RCC 7860 (cell line): ENCODE data around the gene SMIM8.

Source experiments
- DNase-seq: peaks from one replicate; pipeline ENCODE4 v3.0.0-alpha.2; 2015; ENCODE audit warnings: low spot score
- FAIRE-seq: peaks from 2 replicates; lab custom pipeline; 2012; peaks lifted over from hg19 to GRCh38; lab: Jason Lieb, UNC

Gene SMIM8

GRCh38 chr6:87382861-87383260, 60.5 kb downstream of the SMIM8 start:
- no peak for FAIRE-seq
- DNase-seq: no peak

- no peak for DNase-seq
- FAIRE-seq: no peak
These were observed 61.6 kb downstream of the SMIM8 start for GRCh38 chr6:87384038-87384437.

- FAIRE-seq (no peak), DNase-seq (no peak)
These were observed 62.1 kb downstream of the SMIM8 start for GRCh38 chr6:87384449-87384848.

GRCh38 chr6:87391334-87391733, 68.9 kb downstream of the SMIM8 start:
- DNase-seq (no peak), FAIRE-seq (no peak)
